Endothelial cell of hepatic sinusoid (primary cell): ENCODE measurements around the gene AKAP3.

Source experiments
- in situ Hi-C: cut with HindIII; loops from 2 replicates; pipeline ENCODE4 v1.10.0; 2017; ENCODE audit warnings: low sequenced_read_pairs

The AKAP3 gene

DNA sequence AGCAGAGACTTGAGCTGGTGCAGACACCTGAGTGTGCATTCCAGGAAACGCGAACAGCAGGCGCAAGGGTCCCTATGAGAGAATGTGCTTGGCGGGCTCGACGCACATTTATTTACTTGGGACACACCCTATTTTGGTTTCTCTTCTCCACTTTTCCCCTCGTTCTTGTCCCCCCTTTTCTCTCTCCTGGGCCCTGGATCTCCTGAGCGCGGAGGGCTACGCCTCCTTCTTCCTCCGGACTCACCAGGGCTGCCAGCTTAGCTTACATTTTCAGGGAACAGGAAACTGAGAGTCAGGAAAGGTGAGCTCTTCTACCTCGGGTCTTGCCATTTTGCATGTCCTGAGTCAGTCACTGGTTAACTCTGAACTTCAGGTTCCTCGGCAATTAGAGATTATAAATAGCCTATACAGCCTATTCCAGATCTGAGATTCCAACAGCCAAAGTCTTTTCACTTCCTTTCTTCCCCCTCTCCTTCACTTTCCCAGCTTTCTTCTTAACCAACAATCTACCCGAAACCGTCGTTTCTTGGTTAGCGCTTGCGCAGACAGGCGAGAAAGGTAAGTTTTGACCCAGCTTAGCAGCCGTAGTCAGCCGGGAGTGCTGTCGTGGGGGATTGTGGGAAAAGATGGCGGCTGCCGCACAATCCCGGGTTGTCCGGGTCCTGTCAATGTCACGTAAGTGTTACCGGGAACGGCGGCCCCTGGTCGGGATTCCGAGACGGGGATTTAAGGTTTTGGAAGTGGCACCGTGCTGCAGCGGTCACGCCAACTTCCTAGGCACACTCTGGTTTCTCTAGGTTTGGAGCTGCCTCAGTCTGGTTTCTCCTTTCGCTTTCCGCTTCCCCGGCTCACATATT is at the start of gene AKAP3, which contains the start of gene NDUFA9:
TSS of gene AKAP3 (minus strand) at position 551 of the 857 bp plus-strand sequence. CDS start 10,855 bp downstream, outside the sequence.
TSS of gene NDUFA9 (plus strand) at position 614 of the 857 bp plus-strand sequence. CDS start at position 627, 13 bp downstream.
- in situ Hi-C loops, result no loop called here

DNA sequence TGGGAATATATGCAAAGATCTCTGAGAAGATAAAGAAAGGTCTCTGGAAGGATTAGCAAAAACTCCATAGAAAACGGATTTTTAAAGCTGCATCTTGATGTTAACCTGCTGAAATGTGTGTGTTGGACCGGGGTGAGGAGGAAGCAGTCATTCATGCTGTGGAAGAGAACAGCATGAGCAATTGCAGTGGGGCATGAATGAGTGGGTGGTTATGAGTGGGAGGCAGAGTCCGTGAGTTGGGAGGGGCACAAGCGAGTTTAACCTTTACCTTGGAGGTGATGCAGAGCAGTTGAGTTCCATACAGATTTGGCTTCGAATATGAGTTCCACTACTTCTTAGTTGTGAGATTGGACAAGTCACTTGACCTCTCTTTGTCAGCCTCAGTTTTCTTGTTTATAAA is 41.9 kb upstream of the AKAP3 start:
- in situ Hi-C loops, result loop anchor here (5.0 kb wide), 1 partner anchor 52 kb away; no protein-coding TSS in a partner anchor

DNA sequence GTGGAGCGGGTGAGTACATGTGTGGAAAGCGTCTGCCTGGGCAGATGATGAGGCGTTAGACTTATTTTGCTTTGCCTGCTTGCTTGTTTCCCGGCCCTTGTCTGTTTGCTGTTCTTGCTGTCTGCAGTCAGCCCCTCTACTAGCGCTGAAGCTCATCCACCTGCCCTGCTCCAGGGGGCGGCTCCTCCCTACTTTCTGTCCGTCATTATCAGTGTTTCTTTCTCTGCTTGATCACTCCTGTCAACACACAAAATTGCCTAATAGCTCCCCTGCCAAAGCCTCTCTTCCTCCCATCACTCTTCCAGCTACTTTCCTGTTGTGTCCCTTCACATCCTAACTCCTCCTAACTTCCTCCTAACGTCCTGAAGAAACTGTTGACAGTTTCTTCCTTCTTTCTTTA is 36.5 kb upstream of the AKAP3 start:
- in situ Hi-C loops, result no loop called here

DNA sequence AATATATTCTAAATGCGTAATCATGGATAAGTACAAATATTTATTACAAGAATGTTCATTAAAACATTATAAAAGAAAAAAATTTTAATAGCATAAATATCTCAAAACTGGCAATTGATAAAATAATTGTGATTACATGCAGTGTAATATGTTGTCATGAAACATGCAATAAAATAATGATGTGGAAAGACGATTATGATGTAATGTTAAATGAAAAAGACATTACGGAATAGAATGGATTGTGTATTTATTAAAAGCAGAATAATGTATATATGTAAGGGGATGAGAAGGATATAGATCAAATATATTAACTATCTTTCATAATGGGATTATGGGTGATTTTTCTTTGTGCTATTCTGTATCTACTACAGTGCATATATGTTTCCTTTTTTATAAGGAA is 32.9 kb upstream of the AKAP3 start:
- in situ Hi-C loops, result no loop called here

DNA sequence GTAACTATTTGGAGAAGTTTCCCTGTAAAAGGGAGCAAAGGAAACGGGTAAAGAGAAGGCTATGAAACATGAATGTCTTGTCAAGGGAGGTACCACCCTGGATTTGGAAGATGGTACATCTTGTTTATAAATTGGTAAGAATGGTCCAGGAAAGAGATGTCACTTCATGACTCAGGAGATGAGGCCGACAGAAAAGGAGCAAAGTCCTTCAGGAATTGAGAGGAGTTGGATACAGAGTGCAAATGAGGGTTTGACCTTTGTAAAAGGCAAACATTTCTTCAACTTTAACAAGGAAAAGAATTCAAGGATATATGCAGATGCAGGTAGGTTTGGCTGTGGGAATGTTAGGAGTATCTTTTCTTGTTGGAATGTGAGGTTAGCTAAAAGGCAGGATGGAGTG is 30.9 kb upstream of the AKAP3 start:
- in situ Hi-C loops, result no loop called here

DNA sequence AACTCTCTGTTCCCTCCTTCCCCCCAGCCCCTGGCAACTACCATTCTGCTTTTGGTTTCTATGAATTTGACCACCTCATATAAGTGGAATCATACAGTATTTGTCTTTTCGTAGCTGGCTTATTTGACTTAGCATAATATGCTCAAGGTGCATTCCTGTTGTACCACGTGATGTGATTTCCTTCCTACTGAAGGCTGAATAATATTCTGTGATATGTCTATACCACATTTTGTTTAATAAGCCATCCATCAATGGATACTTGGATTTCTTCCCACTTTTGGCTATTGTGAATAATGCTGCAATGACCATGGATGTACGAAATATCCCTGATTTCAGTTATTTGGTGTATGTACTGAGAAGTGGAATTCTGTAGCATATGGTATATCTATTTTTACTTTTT is 16.4 kb upstream of the AKAP3 start:
- in situ Hi-C loops, result no loop called here

DNA sequence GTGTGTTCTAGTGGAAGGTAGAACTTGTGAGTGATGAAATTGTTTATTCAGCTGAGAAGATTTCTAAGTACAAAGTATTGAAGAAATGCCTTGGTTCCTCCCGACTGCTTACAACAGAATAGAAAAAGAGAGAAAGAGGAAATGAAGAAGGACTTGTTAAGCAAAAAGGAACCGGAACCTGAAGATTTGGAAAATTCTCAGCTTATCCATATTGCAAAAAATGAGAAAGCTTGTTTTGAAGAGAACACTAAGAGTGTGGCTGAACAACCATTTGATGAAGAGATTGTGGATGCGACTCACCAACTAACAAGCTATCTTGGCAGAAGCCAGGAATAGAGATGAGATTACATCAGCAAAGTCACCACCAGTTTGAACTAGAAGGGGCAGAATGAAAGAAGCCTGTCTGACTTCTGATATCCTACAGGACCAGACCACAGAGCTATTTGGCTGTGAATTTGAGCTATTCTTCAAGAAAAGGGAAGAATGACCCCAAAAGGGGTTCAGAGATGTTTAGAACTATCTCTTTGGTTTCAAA is 15.2 kb upstream of the AKAP3 start:
- in situ Hi-C loops, result no loop called here

DNA sequence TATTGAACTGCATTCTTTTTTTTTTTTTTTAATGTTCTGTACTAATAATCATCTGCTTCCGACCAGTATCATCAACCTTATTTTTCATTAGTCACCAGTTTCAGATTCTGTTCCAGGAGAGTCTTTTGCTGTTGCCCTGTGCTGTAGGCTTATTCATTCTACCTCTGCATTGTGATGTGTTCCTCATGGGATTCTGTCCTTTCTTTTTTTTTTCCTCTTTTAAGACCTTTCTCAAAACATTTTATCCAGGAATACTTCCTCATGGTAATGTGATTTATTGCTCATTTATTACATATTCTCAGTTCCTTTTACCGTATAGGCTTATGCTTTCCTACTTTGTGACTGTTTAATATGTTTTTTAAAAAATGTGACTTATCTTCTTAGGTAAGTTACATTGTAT is 4.8 kb upstream of the AKAP3 start:
- in situ Hi-C loops, result no loop called here

DNA sequence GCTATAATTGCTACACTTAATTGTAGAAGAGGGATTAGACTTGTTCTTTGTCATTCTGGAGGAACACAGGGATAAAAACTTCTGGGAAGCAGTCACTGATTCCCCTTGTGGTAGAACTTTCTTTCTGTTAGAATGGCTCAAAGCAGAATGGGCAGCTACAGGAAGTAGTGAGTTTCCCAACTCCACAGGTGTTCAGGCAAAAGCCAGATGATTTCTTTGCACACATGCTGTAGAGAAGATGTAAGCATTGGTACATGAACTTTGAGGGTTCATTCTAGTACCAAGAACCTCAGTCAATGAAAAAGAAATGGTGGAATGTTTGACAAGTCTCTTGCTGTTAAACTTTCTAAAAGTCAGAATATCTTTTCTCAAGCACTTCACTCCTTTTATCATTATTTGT is 4.4 kb upstream of the AKAP3 start:
- in situ Hi-C loops, result no loop called here

DNA sequence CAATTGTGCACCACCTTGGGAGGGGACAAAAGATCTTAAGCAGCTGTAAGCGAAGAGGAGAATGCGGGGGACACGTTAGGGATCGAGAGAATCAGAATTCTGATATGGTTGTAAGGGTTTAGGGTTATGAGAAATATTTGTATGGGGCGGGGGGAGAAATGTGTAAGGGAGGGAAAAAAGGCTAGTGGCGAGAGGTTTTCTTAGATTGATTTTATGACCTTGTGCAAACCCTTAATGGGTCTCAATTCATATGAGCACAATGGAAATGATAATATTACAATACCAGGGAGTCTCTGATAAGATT is 459 bp upstream of the AKAP3 start:
- in situ Hi-C loops, result no loop called here

DNA sequence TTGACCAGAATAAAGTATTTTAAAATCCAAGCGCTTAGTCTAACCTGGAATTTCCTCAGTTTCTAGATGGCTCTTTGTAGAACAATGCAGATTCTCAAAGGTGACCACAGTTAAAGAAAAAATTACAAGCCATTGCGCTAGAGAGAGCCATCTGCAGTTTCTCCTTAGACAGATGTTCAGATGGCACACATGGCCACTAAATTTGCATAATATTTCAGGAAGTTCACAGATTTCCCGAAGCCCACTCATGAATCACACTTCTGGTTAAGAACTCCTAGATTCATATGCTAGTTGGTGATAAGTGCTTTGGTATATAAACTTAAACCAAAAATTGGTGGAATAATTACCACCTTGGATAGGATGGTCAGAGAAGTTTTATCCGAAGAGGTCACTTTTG is 749 bp downstream of the AKAP3 start:
- in situ Hi-C loops, result no loop called here

DNA sequence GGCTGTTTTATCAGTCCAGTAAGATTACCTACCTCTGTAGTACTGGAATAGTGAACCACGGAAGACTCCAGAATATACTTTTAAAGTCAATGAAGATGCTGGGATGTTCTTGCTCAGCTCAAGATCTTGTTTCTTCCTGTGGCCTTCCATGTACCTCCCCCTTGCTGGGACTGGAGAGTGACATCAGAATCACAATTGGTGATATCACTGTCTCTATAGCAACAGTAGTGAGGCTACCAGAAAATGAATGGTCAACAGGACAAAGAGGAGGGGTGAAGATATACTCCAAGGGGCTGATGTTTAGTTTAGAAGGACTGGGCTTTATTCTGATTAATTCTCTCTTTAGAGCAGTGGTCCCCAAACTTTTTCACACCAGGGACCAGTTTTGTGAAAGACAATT is 3.8 kb downstream of the AKAP3 start:
- in situ Hi-C loops, result no loop called here

DNA sequence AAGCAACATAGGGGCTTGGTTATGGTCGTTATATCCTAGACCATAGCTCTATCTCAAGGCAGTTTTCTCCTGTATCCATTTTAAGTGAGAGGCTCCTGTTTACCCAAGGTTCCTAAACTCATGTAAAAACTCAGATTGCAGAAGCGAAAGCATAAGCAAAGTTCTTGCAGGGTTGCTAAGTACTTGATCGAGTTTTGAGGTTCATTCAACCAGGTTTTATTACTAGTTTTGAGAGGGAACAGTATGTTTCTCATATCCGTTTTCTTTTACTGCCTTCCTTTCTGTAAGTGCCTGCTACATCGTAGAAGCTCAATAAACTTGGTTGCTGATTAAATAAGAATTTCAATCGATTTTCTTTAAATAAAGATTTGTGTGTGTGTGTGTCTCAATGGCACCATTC is 5.1 kb downstream of the AKAP3 start:
- in situ Hi-C loops, result no loop called here

DNA sequence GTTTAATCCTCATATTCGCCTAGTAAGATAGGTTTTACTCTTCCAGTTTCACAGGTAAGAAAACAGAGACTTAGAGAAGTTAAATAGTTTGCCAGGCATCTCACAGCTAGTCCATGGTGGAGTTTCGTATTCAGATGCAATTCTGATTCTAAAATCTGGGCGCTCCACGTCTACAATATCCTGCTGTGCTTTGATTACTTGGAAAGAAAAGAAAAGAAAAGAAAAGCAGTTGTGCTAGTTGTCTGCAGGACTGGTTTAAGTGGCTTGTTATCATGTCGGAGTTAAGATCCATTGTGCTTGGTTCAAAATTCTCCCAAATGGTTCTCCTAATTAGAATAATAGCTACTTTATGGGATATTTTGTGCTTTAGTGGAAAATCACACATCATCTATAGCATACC is 18.6 kb downstream of the AKAP3 start:
- in situ Hi-C loops, result no loop called here

DNA sequence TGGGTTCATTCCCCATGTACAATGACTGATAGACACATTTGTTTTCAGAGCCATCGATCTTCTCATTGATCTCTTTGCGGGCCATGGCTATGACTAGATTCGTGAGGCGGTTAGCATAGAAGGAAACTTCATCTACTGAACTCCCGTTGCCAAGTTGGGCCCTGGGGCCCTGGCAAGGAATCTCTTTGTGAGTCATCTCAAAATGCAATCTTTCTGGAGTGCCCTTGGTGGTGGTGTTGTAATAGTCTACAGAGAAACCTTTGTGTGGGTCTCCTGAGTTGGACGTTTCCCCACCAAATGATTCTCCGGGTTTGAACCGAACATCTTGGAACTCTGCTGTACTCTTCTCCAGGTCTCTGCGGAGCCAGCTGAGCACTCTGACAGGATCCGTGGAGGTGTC is 20.4 kb downstream of the AKAP3 start:
- in situ Hi-C loops, result no loop called here

DNA sequence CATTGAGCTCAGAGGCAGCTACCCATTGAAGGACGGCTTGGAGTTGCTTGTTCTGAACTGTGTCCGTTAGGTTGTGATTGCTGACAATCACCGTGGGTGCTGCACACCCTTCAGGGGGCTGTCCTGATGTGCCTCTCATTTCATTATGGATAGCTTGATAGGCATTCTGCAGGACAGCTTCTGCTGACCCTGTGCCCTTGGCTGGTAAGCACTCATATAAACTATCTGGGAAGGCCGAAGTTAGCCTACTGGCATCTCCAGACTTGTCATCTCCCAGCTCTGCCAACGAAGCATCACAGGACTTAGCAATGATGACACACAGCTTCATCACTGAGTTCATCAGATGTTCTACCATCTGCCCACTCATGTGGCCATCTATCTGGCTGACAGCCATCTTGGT is 22.3 kb downstream of the AKAP3 start:
- in situ Hi-C loops, result no loop called here

DNA sequence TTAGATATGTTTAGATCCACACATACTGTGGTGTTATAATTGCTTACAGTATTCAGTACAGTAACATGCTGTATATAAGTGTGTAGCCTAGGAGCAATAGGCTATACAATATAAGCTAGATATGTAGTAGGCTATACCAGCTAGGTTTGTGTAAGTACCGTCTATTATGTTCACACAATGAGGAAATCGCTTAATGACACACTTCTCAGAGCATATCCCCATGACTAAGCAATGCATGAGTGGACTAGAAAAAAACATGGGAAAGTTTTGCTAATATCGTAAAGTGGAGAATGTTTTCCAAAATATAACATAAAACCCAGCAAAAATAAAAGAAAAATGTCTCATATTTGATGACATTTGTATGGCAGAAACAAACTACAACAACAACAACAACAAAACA is 27.3 kb downstream of the AKAP3 start:
- in situ Hi-C loops, result no loop called here

DNA sequence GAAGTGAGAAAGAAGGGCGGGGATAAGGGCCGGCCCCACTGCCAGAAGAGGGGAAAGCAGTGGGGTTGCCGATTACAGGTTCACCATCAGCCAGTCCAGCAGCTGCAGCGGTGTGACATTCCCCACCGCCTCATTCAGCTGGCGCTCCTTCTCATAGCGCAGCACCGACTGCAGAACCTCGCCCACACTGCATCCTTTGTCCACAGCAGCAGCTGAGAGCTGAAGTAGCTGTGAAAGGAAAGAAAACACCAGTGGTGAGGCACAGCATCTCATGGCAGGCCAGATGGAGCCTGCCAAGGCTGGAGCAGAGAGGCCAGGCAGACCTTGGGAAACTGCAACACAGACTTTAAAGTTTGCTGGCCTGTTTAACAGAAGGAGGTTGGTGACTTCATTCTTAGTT is 33.2 kb downstream of the AKAP3 start:
- in situ Hi-C loops, result no loop called here

DNA sequence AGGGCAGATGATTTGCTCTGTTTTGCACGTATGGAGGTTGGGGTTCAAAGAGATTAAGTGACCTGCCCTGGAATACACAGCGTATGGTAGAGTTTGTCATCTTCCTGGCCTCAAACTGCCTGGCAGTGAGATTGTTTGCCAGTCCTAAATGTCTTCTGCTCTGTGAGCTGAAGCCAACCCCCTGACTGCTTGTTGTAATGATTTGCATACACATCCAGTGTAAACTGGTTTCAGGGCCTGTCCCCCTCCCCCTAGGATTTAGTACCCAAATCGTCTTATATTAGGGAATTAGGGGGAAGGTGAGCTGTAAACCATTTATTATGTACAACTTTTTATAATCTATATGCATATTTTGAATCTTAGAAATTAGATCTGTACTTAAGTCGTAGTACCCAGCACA is 38.4 kb downstream of the AKAP3 start:
- in situ Hi-C loops, result no loop called here

DNA sequence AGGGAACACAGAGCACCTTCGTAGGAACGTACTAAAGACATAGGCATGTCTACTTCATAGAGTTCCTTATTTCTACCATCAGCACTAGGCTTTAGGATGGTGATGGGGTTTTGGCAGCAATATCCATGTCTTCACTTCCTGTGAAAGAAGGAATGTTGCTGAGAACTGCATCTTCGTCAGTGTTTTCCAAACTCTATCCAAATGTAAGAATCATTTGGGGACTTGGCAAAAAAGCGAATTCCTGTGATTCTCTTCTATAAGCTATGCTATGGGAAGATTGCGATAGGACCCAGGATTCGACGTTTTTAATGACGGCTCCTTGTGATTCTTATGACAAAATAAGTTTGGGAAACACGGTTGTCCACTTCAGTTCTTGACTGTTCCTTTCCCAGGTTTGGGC is 39.8 kb downstream of the AKAP3 start:
- in situ Hi-C loops, result loop anchor here (10.0 kb wide), 1 partner anchor 136 kb away; no protein-coding TSS in a partner anchor

DNA sequence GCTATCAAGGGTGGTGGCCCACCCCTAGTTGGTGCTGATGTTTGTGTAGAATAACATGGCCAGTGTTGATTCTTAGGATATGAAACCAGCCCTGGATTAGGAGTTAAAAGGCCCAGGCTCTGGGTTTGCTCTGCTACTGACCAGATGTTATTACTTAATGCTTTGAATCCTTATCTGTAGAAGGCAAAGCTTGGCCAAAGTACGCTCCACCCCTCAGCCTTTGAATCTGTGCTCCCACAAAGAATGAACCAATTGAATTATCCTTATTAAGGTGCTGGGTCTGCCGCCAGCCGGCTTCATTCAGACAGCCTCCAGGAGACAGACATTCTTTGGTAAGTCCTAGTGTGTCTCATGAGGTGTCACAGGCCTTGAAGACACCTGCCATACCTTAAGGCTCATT is 41.8 kb downstream of the AKAP3 start:
- in situ Hi-C loops, result loop anchor here (10.0 kb wide), 1 partner anchor 138 kb away; no protein-coding TSS in a partner anchor

DNA sequence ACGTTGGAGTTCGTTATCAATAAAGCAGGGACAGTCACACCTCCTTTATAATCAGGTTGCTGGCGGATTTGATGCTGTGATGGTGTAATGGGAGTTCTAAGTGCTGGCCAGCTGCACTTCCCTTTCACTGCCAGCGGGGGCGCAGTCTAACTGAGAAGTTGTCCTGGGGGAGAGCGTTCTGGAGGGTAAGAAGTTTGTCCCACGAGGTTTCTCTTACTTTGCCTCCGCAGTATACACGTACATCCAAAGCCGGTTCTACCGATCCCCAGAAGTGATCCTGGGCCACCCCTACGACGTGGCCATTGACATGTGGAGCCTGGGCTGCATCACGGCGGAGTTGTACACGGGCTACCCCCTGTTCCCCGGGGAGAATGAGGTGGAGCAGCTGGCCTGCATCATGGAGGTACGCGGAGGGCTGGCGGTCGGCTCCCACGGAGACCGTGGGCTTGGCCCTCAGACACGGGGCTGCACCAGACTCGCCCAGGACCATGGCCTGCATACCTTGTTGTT is 44.1 kb downstream of the AKAP3 start:
- in situ Hi-C loops, result loop anchor here (5.0 to 10.0 kb wide), 2 partner anchors 42 to 140 kb away; partner anchors contain the start of gene DYRK4
